Measurements from ENCODE around the gene RABAC1.

GRCh38 chr19:41993612-41994483 is 34.7 kb upstream of the RABAC1 start, which contains the start of gene ATP1A3:
- TF ChIP-seq CTCF (CRISPR knock-in tag; IDR thresholded peaks at IDR 0.05) (no peak), ZNF260 (CRISPR knock-in tag; IDR thresholded peaks at IDR 0.05; ENCODE audit: borderline replicate concordance, low read depth) (no peak), CHD2 (IDR thresholded peaks at IDR 0.05; ENCODE audit: low read depth, low read length) (no peak), MYC (CRISPR knock-in tag; IDR thresholded peaks at IDR 0.05; ENCODE audit: borderline replicate concordance) (no peak), ZBTB33 (CRISPR knock-in tag; IDR thresholded peaks at IDR 0.05) (no peak), RXRA (CRISPR knock-in tag; IDR thresholded peaks at IDR 0.05) (no peak), POLR2AphosphoS5 (IDR thresholded peaks at IDR 0.05; ENCODE audit: low read depth, low read length) (no peak), ZNF567 (CRISPR knock-in tag; IDR thresholded peaks at IDR 0.05; ENCODE audit: borderline replicate concordance) (no peak), HIVEP1 (CRISPR knock-in tag; IDR thresholded peaks at IDR 0.05) (no peak), POLR2AphosphoS2 (IDR thresholded peaks at IDR 0.05; ENCODE audit: low read depth, low read length) (no peak), SALL2 (CRISPR knock-in tag; IDR thresholded peaks at IDR 0.05) (no peak)
- TF ChIP-seq, protein P1, sequence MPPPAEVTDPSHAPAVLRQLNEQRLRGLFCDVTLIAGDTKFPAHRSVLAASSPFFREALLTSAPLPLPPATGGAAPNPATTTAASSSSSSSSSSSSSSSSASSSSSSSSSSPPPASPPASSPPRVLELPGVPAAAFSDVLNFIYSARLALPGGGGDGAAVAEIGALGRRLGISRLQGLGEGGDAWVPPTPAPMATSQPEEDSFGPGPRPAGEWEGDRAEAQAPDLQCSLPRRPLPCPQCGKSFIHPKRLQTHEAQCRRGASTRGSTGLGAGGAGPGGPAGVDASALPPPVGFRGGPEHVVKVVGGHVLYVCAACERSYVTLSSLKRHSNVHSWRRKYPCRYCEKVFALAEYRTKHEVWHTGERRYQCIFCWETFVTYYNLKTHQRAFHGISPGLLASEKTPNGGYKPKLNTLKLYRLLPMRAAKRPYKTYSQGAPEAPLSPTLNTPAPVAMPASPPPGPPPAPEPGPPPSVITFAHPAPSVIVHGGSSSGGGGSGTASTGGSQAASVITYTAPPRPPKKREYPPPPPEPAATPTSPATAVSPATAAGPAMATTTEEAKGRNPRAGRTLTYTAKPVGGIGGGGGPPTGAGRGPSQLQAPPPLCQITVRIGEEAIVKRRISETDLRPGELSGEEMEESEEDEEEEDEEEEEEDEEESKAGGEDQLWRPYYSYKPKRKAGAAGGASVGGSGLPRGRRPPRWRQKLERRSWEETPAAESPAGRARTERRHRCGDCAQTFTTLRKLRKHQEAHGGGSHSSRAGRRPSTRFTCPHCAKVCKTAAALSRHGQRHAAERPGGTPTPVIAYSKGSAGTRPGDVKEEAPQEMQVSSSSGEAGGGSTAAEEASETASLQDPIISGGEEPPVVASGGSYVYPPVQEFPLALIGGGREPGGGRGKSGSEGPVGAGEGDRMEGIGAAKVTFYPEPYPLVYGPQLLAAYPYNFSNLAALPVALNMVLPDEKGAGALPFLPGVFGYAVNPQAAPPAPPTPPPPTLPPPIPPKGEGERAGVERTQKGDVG (CRISPR knock-in tag; IDR thresholded peaks at IDR 0.05; ENCODE audit: borderline replicate concordance) = no peak
- TF ChIP-seq, protein P2, sequence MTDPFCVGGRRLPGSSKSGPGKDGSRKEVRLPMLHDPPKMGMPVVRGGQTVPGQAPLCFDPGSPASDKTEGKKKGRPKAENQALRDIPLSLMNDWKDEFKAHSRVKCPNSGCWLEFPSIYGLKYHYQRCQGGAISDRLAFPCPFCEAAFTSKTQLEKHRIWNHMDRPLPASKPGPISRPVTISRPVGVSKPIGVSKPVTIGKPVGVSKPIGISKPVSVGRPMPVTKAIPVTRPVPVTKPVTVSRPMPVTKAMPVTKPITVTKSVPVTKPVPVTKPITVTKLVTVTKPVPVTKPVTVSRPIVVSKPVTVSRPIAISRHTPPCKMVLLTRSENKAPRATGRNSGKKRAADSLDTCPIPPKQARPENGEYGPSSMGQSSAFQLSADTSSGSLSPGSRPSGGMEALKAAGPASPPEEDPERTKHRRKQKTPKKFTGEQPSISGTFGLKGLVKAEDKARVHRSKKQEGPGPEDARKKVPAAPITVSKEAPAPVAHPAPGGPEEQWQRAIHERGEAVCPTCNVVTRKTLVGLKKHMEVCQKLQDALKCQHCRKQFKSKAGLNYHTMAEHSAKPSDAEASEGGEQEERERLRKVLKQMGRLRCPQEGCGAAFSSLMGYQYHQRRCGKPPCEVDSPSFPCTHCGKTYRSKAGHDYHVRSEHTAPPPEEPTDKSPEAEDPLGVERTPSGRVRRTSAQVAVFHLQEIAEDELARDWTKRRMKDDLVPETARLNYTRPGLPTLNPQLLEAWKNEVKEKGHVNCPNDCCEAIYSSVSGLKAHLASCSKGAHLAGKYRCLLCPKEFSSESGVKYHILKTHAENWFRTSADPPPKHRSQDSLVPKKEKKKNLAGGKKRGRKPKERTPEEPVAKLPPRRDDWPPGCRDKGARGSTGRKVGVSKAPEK (CRISPR knock-in tag; IDR thresholded peaks at IDR 0.05; ENCODE audit: borderline replicate concordance) = no peak
- TF ChIP-seq, protein P3, sequence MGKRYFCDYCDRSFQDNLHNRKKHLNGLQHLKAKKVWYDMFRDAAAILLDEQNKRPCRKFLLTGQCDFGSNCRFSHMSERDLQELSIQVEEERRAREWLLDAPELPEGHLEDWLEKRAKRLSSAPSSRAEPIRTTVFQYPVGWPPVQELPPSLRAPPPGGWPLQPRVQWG (CRISPR knock-in tag; IDR thresholded peaks at IDR 0.05; ENCODE audit: borderline replicate concordance, low read depth) = no peak

Measured in HepG2 (cell line).